GM12891 (cell line): ENCODE measurements around the gene IER5L.
"Not testable (repeated sequence)": the region's sequence is repeated elsewhere in the genome, so short reads cannot be mapped to it uniquely, and the experiment has no call there.

ENCODE experiments used
- DNase-seq: peaks from one replicate; pipeline ENCODE4 v3.0.0; 2011; ENCODE audit warnings: low spot score; ENCODE audit not compliant: insufficient read length
- FAIRE-seq: peaks from 2 replicates; lab custom pipeline; 2011; peaks lifted over from hg19 to GRCh38; lab: Jason Lieb, UNC
- PAX5 ChIP-seq: IDR thresholded peaks from 2 replicates; pipeline ENCODE4 v1.6.1; 2011; ENCODE audit warnings: low read length, moderate library complexity, mild to moderate bottlenecking; ENCODE audit not compliant: insufficient read depth, severe bottlenecking
- POLR2A ChIP-seq: IDR thresholded peaks from 2 replicates; pipeline ENCODE4 v1.6.1; 2011; ENCODE audit warnings: low read depth, low read length, control low read depth
- POLR2AphosphoS5 ChIP-seq: IDR thresholded peaks from 2 replicates; pipeline ENCODE4 v1.6.1; 2011; ENCODE audit warnings: low read depth, low read length, control low read depth
- POU2F2 ChIP-seq: IDR thresholded peaks from 2 replicates; pipeline ENCODE4 v1.6.1; 2011; ENCODE audit warnings: low read depth, mild to moderate bottlenecking, control low read depth, low read length, moderate library complexity
- SPI1 ChIP-seq: IDR thresholded peaks from 2 replicates; pipeline ENCODE4 v1.6.1; 2011; ENCODE audit warnings: low read depth, low read length, control low read depth
- TAF1 ChIP-seq: IDR thresholded peaks from 2 replicates; pipeline ENCODE4 v1.6.1; 2011; ENCODE audit warnings: low read depth, low read length, control low read depth

IER5L gene

DNA sequence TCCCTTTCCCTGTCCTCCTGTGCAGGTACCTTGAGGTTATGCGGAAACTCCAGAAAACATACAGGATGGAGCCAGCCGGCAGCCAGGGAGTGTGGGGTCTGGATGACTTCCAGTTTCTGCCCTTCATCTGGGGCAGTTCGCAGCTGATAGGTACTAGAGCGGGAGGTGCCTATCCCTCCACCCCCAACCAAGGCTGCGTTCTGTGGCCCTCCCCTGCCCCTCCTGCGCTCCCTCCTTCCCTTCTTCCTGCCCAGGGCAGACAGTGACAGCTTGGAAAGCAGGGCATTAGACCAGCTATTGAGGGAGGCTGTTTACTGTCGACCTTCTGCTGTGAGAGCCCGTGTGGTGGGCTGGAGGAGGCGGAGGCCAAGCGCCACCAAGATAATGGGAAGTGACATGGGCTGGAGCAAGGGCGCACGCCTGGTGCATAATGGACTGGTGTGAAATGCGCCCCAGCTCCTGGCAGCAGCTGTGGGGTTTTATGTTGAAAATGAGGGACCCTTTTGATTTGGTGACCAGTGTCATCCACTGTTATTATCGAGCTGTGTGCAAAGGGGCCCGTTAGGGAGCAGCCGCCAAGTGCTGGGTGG lies 41.5 kb downstream of the IER5L start:
- TF ChIP-seq PAX5, result no peak
- TF ChIP-seq POU2F2, result no peak
- TF ChIP-seq POLR2AphosphoS5, result no peak
- TF ChIP-seq TAF1, result no peak
- no peak for TF ChIP-seq SPI1
- no peak for TF ChIP-seq POLR2A
- no peak for FAIRE-seq

DNA sequence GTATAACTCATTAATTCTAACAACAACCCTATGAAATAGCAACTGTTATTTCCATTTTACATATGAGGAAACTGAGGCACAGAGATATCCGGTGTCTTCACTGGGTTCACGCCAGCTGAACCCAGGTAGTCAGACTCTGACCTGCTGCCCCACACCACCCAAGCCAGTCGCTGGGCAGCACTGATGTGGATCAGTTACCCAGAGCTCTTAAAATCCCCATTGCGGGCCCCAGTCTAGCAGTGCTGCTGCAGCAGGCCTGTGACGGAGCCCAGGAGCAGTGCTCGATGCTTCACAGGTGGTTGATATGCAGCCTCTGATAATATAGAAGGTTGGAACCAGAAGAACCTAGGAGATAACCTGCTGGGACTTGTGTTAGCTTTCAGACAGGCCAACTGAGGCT lies 42.6 kb downstream of the IER5L start:
- FAIRE-seq (no peak), DNase-seq (no peak)
- no peak for TF ChIP-seq PAX5
- TF ChIP-seq POLR2A, result no peak
- no peak for TF ChIP-seq POU2F2
- TF ChIP-seq SPI1, result no peak
- TF ChIP-seq POLR2AphosphoS5, result no peak
- no peak for TF ChIP-seq TAF1

More for the DNA sequence above, 41.5 kb downstream of the IER5L start:
- no peak for DNase-seq

DNA sequence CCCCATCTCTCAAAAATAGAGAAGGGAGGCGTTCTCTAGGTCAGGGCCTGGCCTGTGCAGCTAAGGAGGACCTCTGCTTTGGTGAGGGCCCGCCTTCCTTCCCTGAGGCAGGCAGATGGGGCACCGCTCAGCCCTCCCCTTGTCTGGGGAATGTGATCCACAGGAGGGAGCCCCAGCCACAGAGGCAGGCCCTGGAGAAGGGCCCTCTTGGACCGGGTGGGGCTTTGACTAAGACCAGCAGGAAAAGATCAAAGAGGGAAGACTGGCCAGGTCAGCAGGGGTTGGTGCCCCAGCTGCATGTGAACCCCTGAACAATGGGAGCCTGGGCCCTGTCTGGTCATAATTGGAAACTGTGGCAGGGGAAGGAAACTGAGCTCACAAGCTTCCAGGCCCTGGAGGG lies 45.0 kb downstream of the IER5L start:
- FAIRE-seq (no peak), DNase-seq (no peak)
- TF ChIP-seq POU2F2 (no peak), POLR2AphosphoS5 (no peak), TAF1 (no peak), SPI1 (no peak), PAX5 (no peak), POLR2A (no peak)

DNA sequence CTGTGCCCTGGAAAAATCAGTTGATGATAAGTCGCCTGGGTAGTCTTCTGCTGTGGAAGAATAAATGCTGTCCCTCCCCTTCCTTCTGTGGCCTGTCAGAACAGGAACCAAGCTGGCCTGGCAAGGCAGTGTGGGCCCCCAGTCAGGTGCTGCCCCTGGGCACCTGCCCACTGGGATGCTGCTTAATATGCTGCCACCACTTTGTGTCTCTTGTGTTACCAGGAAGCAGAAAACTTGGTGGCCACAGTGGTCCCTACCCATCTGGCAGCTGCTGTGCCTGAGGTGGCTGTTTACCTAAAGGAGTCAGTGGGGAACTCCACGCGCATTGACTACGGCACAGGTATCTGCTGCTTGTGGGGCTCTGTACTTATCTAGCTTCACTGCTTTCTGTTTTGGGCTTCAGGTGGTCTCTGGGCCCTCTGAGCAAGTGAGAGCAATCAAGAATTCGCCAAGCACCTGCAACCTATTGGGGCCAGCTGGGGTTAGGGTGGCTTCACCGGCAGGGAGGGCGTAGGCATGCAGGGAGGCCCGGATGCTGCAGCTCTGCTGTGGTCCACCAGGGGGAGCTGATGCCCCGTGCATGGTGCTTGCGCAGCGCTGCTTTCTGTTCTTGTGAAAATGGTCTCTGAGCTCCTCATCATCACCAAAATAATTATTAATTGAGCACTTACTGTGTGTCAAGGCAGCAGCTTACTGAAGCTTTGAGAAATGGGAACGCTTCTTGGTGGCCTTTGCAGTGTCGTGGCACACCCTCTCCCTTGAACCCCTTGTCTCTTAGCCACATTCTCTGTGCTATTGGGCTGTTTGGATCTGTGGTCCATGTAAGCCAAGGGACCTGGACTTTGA lies 46.5 kb downstream of the IER5L start:
- TF ChIP-seq PAX5 (no peak), POU2F2 (peak; percentile 54; the same call in 1 of the 2 replicates), POLR2A (no peak)
- DNase-seq (peak; percentile 92), FAIRE-seq (peak; percentile 92)

DNA sequence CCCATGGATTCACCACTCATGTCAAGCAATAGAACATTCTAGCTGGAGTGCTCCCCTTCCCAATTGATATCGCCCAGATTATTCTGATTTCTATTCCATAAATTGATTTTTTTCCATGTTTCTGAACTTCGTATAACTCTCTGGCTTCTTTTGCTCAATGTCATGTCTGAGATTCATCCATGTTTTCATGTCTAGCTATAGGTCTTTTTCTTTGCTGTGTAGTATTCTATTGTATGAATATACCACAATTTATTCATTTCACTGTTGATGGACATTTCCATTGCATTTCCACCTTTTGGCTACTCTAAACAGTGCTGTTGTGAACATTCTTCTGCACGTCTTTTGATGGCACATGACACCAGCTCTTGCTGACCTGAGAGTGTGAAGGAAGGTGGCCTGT lies 47.3 kb downstream of the IER5L start:
- TF ChIP-seq POLR2A, result no peak
- no peak for TF ChIP-seq TAF1
- no peak for TF ChIP-seq SPI1
- no peak for TF ChIP-seq POU2F2
- TF ChIP-seq POLR2AphosphoS5, result no peak
- no peak for TF ChIP-seq PAX5
- no peak for FAIRE-seq
- DNase-seq, result no peak

DNA sequence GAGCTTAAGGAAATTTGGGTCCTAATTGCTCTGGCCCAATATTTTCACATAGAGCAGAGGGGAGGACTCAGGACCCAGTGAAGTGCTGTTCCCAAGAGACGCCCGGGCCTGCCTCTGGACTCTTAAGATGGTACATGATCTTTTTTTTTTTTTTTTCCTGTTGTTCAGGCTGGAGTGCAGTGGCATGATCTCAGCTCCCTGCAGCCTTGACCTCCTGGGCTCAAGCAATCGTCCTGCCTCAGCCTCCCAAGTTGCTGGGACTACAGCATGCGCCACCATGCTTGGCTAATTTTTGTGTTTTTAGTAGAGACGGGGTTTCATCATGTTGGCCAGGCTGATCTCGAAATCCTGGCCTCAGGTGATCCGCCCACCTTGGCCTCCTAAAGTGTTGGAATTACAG lies 47.8 kb downstream of the IER5L start:
- FAIRE-seq, DNase-seq: not testable (repeated sequence)

DNA sequence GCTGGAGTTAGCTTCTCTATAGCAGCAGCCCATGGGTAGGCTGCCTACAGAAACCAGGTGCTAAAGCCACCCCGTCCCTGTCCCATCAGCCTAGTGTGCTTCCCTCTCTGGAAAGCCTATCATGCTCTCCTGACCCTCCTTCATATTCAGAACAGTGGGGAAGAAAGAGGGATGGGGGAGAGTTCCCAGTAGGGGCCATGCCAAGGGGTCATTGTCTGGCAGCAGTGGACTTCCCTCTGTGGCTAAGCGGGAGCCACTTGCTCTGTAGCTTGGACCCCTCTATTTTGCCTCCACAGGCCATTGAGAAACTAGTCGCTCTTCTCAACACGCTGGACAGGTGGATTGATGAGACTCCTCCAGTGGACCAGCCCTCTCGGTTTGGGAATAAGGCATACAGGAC lies 49.4 kb downstream of the IER5L start:
- DNase-seq (no peak), FAIRE-seq (no peak)
- TF ChIP-seq POU2F2 (no peak), POLR2A (no peak), SPI1 (no peak), PAX5 (no peak), POLR2AphosphoS5 (no peak), TAF1 (no peak)

DNA sequence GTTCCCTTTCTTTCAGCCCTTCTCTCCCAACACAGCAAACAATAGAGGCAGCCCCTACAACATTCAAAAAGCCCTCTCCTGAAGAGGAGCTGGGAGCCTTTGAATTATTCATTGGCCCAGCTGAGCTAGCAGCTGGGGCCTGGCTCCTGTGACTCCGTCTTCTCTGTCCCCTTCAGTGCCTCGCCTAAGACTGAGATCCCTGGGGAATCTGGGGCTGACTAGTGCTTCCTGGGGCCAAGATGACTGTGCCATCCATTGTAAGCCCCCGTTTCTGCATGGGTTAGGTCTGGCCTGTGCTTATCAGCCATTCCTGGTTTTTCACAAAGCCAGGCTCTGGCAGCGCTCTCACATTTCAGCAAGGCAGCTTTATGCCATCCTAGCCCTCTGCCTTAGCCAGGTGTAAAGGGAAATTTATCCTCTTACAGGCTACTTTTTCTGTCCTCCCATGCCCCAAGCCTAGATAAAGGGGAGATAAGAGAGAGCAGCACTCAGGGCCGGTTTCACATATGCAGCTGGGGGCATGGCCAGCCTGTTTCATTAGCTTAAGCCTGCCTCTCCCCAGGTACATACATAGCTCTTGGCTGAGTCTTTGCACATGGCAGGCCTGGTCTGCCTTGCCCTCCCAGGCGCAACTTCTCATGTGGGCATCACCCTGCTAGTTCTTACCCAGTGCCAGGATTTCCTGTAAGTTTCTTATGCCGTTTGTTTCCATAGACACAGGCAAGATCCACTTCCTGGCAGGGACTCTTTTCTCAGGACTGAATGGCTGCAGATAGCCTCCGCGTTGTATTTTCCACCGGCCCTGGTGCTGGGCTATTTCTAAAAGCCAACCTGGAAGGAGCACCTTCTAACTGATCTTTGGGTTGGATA lies 51.1 kb downstream of the IER5L start:
- TF ChIP-seq TAF1 (no peak), POU2F2 (no peak), POLR2A (no peak), SPI1 (no peak), POLR2AphosphoS5 (no peak), PAX5 (no peak)
- FAIRE-seq (no peak), DNase-seq (no peak)
